Mesenchymal stem cell (in vitro differentiated cells and primary cell): ENCODE results near the gene REL.

ENCODE experiments used
- DNase-seq: peaks from one replicate; pipeline ENCODE4 v3.0.0-alpha.2; 2013
- H2AFZ ChIP-seq: one replicate; pipeline ENCODE4 v1.6.1; 2013; ENCODE audit warnings: low read depth, mild to moderate bottlenecking, control low read depth, inconsistent platforms, low read length, moderate library complexity
- H2AK5ac ChIP-seq: 2 replicates; pipeline ENCODE4 v1.6.1; 2013; ENCODE audit warnings: low read length, moderate library complexity, mild to moderate bottlenecking, inconsistent platforms; ENCODE audit not compliant: severe bottlenecking
- H2BK120ac ChIP-seq: one replicate; pipeline ENCODE4 v1.6.1; 2013; ENCODE audit warnings: low read depth, mild to moderate bottlenecking, inconsistent platforms, low read length, moderate library complexity
- H2BK12ac ChIP-seq, 2 experiments: one replicate each; pipeline ENCODE4 v1.6.1; 2013; ENCODE audit warnings: inconsistent platforms in 2 of 2, low read length in 2 of 2, mild to moderate bottlenecking in 2 of 2, moderate library complexity in 2 of 2, control low read depth in 1 of 2
- H2BK15ac ChIP-seq: one replicate; pipeline ENCODE4 v1.6.1; 2013; ENCODE audit warnings: mild to moderate bottlenecking, low read depth, inconsistent platforms; ENCODE audit not compliant: poor library complexity, severe bottlenecking
- H2BK5ac ChIP-seq: 2 replicates; pipeline ENCODE4 v1.6.1; 2013; ENCODE audit warnings: low read depth, mild to moderate bottlenecking, low read length, control low read depth, inconsistent platforms; ENCODE audit not compliant: poor library complexity, severe bottlenecking
- H3K14ac ChIP-seq, 2 experiments: one replicate each; pipeline ENCODE4 v1.6.1; 2013; ENCODE audit warnings: inconsistent platforms in 2 of 2, low read length in 2 of 2, control low read depth in 1 of 2, mild to moderate bottlenecking in 1 of 2, moderate library complexity in 1 of 2
- H3K18ac ChIP-seq, 2 experiments: one replicate each; pipeline ENCODE4 v1.6.1; 2013; ENCODE audit warnings: inconsistent platforms in 2 of 2, low read length in 2 of 2, control low read depth in 1 of 2, low read depth in 1 of 2, mild to moderate bottlenecking in 1 of 2
- H3K23ac ChIP-seq, 2 experiments: one replicate each; pipeline ENCODE4 v1.6.1; 2013; ENCODE audit warnings: inconsistent platforms in 2 of 2, low read length in 2 of 2, mild to moderate bottlenecking in 2 of 2, moderate library complexity in 2 of 2, control low read depth in 1 of 2
- H3K27ac ChIP-seq: 2 replicates; pipeline ENCODE4 v1.5.1; 2013; ENCODE audit warnings: mild to moderate bottlenecking, moderate library complexity, low read length, control low read depth, inconsistent platforms; ENCODE audit not compliant: poor library complexity, severe bottlenecking
- H3K27me3 ChIP-seq, 2 experiments: 2 replicates each; pipeline versions ENCODE4 v1.6.1 to v1.7.0; 2013; ENCODE audit warnings: low read length in 2 of 2, mild to moderate bottlenecking in 2 of 2, moderate library complexity in 2 of 2, control low read depth in 1 of 2, inconsistent platforms in 1 of 2; ENCODE audit not compliant: control insufficient read depth in 1 of 2, insufficient read depth in 1 of 2
- H3K36me3 ChIP-seq, 2 experiments: 2 replicates each; pipeline versions ENCODE4 v1.6.1 to v1.7.0; 2013; ENCODE audit warnings: low read length in 2 of 2, control low read depth in 1 of 2, inconsistent platforms in 1 of 2, low read depth in 1 of 2, mild to moderate bottlenecking in 1 of 2; ENCODE audit not compliant: insufficient read depth in 2 of 2, control insufficient read depth in 1 of 2
- H3K4ac ChIP-seq, 2 experiments: one replicate each; pipeline ENCODE4 v1.6.1; 2013; ENCODE audit warnings: inconsistent platforms in 2 of 2, low read length in 2 of 2, mild to moderate bottlenecking in 2 of 2, moderate library complexity in 2 of 2, control low read depth in 1 of 2, low read depth in 1 of 2
- H3K4me1 ChIP-seq: 2 replicates; pipeline ENCODE4 v1.6.1; 2013; ENCODE audit warnings: low read depth, low read length, control low read depth; ENCODE audit not compliant: control insufficient read depth, insufficient read depth
- H3K4me2 ChIP-seq: 2 replicates; pipeline ENCODE4 v1.6.1; 2013; ENCODE audit warnings: low read length, mild to moderate bottlenecking, inconsistent platforms; ENCODE audit not compliant: poor library complexity, severe bottlenecking
- H3K4me3 ChIP-seq, 2 experiments: 2 replicates each; pipeline versions ENCODE4 v1.5.1 to v1.7.0; 2013; ENCODE audit warnings: low read length in 2 of 2, mild to moderate bottlenecking in 2 of 2, control low read depth in 1 of 2, low read depth in 1 of 2; ENCODE audit not compliant: insufficient read depth in 1 of 2
- H3K79me1 ChIP-seq: replicated peaks from 2 replicates; pipeline ENCODE4 v1.6.1; 2013; ENCODE audit warnings: mild to moderate bottlenecking, control low read depth, low read length, inconsistent platforms; ENCODE audit not compliant: poor library complexity, severe bottlenecking
- H3K9ac ChIP-seq: 2 replicates; pipeline ENCODE4 v1.7.0; 2013; ENCODE audit warnings: mild to moderate bottlenecking, low read length, moderate library complexity
- H3K9me3 ChIP-seq: 2 replicates; pipeline ENCODE4 v1.7.0; 2013; ENCODE audit warnings: mild to moderate bottlenecking, low read length; ENCODE audit not compliant: control insufficient read depth
- H4K8ac ChIP-seq: one replicate; pipeline ENCODE4 v1.6.1; 2013; ENCODE audit warnings: inconsistent platforms, mild to moderate bottlenecking, low read length, moderate library complexity
- H4K91ac ChIP-seq: one replicate; pipeline ENCODE4 v1.6.1; 2013; ENCODE audit warnings: mild to moderate bottlenecking, low read length, inconsistent platforms
- WGBS: methylation state at CpG from one replicate; pipeline ENCODE4 v1.1.7; 2013; ENCODE audit warnings: mixed read lengths; 5-methylcytosine and 5-hydroxymethylcytosine counted together

REL gene

DNA sequence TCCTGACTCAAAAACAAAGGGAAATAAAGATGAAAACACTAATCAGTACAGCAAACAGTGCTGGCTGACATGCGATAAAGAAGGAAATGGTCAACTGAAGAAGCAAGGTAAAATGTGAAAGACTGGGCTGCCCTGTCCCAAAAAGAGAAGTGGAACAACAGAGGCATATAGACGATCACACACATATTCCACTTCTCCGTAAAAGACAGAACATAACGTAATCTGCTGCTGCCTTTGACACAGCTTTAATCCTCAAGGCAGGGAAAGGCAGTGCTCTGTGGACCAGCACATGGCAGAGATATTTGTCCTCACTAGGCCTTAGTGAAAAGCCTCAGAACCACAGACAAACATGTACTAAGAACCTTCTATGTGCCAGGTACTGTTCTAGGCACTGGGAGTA, 24.3 kb upstream of the REL start:
- Histone ChIP-seq H2BK120ac (no peak overlapping the region), H3K9ac (no peak overlapping the region), H2BK5ac (no peak overlapping the region), H4K8ac (no peak overlapping the region), H2BK12ac (no peak overlapping the region), H3K4me2 (no peak overlapping the region), H3K4me1 (no peaks in the 10 kb centered on the region), H4K91ac (no peak overlapping the region), H3K9me3 (no peaks in the 10 kb centered on the region), H3K4ac (no peak overlapping the region), H3K79me1 (no peaks in the 10 kb centered on the region), H3K14ac (no peak overlapping the region), H2BK15ac (no peak overlapping the region), H3K23ac (no peak overlapping the region), H2AFZ (no peak overlapping the region), H3K4me3 (no peak overlapping the region), H3K27me3 (peaks cover 0 to 23% of the 10 kb centered on the region in 2 experiments), H3K36me3 (no peaks in the 10 kb centered on the region), H3K18ac (no peak overlapping the region), H3K27ac (no peak overlapping the region), H2AK5ac (no peak overlapping the region)
- no peak for DNase-seq
- WGBS: 95% methylated on average over 4 of the region's 4 CpGs

DNA sequence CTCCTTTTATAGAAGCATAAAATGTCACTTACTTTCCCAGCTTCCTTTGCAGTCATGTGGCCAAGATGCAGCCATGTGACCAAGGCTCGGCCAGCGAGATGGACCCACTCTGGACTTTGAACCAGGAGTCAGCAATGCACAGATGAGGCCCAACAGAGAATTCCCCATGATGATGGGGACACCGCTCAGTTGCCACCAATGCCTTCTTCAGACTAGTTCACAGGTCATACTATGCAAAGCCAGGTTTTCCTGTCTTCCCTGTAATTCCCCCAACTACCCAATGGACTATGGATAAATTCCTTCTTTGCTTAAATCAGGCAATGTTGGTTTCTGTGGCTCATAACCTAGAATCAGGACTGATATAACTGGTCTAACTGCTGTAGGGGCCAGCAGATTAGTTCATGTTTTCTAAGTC, 22.5 kb upstream of the REL start:
- no peaks in the 10 kb centered on the region for H3K9me3 ChIP-seq
- H3K4me1 ChIP-seq: no peaks in the 10 kb centered on the region
- no peak overlapping the region for H3K4me3 ChIP-seq
- no peak overlapping the region for H2BK5ac ChIP-seq
- no peak overlapping the region for H3K14ac ChIP-seq
- no peak overlapping the region for H3K27ac ChIP-seq
- H4K8ac ChIP-seq: no peak overlapping the region
- no peaks in the 10 kb centered on the region for H3K36me3 ChIP-seq
- H3K4ac ChIP-seq: no peak overlapping the region
- peaks cover 0 to 14% of the 10 kb centered on the region in 2 experiments for H3K27me3 ChIP-seq
- DNase-seq: no peak
- H2AK5ac ChIP-seq: no peak overlapping the region
- no peak overlapping the region for H2BK15ac ChIP-seq
- no peak overlapping the region for H3K4me2 ChIP-seq
- WGBS: 95% methylated on average over 3 of the region's 3 CpGs
- H2BK12ac ChIP-seq: no peak overlapping the region
- no peak overlapping the region for H3K23ac ChIP-seq
- H2AFZ ChIP-seq: no peak overlapping the region
- no peak overlapping the region for H4K91ac ChIP-seq
- H3K79me1 ChIP-seq: no peaks in the 10 kb centered on the region
- H3K9ac ChIP-seq: no peak overlapping the region
- no peak overlapping the region for H2BK120ac ChIP-seq
- no peak overlapping the region for H3K18ac ChIP-seq

- DNase-seq: no peak
- H3K14ac ChIP-seq: no peak overlapping the region
- no peak overlapping the region for H2BK15ac ChIP-seq
- no peak overlapping the region for H3K4ac ChIP-seq
- peaks cover 0 to 5% of the 10 kb centered on the region in 2 experiments for H3K27me3 ChIP-seq
- no peak overlapping the region for H2AFZ ChIP-seq
- no peak overlapping the region for H3K27ac ChIP-seq
- WGBS: 79% methylated on average over 5 of the region's 5 CpGs
- no peak overlapping the region for H2BK120ac ChIP-seq
- H2BK12ac ChIP-seq: no peak overlapping the region
- no peak overlapping the region for H4K91ac ChIP-seq
- no peak overlapping the region for H3K4me2 ChIP-seq
- H3K4me3 ChIP-seq: no peak overlapping the region
- H4K8ac ChIP-seq: no peak overlapping the region
- H3K79me1 ChIP-seq: no peaks in the 10 kb centered on the region
- no peak overlapping the region for H2BK5ac ChIP-seq
- H3K9ac ChIP-seq: no peak overlapping the region
- H3K18ac ChIP-seq: no peak overlapping the region
- H3K36me3 ChIP-seq: no peaks in the 10 kb centered on the region
- H3K9me3 ChIP-seq: no peaks in the 10 kb centered on the region
- no peaks in the 10 kb centered on the region for H3K4me1 ChIP-seq
- H2AK5ac ChIP-seq: no peak overlapping the region
- peak overlapping the region in 1 of 2 experiments; percentile 9 for H3K23ac ChIP-seq
Observed at GRCh38 chr2:60861736-60862135, 19.6 kb upstream of the REL start.

DNA sequence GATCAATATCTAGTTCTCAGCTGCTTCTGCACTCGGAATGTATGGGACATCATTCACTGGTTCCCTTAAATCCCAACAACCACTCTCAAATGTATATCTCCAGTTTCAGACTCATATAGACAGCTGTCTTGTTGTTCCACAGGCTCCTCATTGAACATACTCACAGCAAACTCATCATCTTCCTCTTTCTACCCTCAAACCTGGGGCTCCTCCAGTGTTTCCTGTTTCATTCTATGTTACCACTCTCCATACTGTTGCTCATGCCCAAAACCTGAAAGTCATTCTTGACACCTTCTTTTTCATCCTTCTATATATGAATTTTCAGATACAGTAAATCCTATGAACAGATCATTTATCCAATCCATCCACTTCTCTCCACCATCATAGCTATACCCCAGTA, 18.7 kb upstream of the REL start:
- WGBS: 88% methylated on average over 1 of the region's 1 CpG

More for the DNA sequence above, 18.7 kb upstream of the REL start:
- H3K18ac ChIP-seq: no peak overlapping the region
- H3K4ac ChIP-seq: no peak overlapping the region
- H3K27me3 ChIP-seq: peaks cover 0 to 5% of the 10 kb centered on the region in 2 experiments
- H2BK5ac ChIP-seq: no peak overlapping the region
- H3K27ac ChIP-seq: no peak overlapping the region
- DNase-seq: no peak
- H4K91ac ChIP-seq: no peak overlapping the region
- H3K4me1 ChIP-seq: no peaks in the 10 kb centered on the region
- no peak overlapping the region for H2BK15ac ChIP-seq
- no peak overlapping the region for H2AK5ac ChIP-seq
- no peak overlapping the region for H4K8ac ChIP-seq
- no peak overlapping the region for H2BK120ac ChIP-seq
- no peak overlapping the region for H2BK12ac ChIP-seq
- no peaks in the 10 kb centered on the region for H3K9me3 ChIP-seq
- H3K14ac ChIP-seq: no peak overlapping the region
- H3K36me3 ChIP-seq: no peaks in the 10 kb centered on the region
- no peak overlapping the region for H2AFZ ChIP-seq
- H3K23ac ChIP-seq: no peak overlapping the region
- no peak overlapping the region for H3K4me3 ChIP-seq
- H3K4me2 ChIP-seq: no peak overlapping the region
- no peaks in the 10 kb centered on the region for H3K79me1 ChIP-seq
- no peak overlapping the region for H3K9ac ChIP-seq
